ENCODE results near the gene CGRRF1. TPM values are rescaled to one million over a fixed set of nuclear protein-coding genes. Genes with fewer than 3 reads are reported as not detected.

Gene CGRRF1
- total RNA-seq, 4 donors from 2014 or later = 16.5 to 28.8 (median 21.2) TPM

DNA sequence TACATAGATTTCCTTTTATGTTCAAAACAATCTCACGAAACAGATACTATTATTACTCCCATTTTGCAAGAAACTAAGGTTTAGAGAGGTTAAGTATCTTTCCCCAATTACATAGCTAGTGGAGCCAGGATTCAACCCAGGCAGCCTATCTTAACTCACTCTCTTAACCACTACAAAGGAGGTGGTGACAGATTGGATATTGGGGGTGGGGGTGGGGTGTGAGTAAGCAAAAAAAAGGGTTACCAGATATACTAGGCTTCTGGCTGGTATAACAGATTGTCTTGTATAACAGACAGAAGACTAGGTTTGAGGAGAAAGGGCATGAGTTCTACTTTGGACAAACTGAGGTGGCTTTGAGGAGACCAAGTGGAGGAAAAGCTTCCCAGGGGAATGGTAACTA lies 23.0 kb upstream of the CGRRF1 start:
- Histone ChIP-seq H3K36me3 (peaks cover 0 to 10% (median 0%) of the 10 kb centered on the region in 3 donors), H3K4me1 (peaks cover 0 to 62% (median 21%) of the 10 kb centered on the region in 4 donors), H3K9me3 (no peaks in the 10 kb centered on the region), H3K27ac (peak overlapping the region in 1 of 4 donors; percentile 11), H3K27me3 (no peaks in the 10 kb centered on the region), H3K4me3 (no peak overlapping the region)
- TF ChIP-seq, protein P1, sequence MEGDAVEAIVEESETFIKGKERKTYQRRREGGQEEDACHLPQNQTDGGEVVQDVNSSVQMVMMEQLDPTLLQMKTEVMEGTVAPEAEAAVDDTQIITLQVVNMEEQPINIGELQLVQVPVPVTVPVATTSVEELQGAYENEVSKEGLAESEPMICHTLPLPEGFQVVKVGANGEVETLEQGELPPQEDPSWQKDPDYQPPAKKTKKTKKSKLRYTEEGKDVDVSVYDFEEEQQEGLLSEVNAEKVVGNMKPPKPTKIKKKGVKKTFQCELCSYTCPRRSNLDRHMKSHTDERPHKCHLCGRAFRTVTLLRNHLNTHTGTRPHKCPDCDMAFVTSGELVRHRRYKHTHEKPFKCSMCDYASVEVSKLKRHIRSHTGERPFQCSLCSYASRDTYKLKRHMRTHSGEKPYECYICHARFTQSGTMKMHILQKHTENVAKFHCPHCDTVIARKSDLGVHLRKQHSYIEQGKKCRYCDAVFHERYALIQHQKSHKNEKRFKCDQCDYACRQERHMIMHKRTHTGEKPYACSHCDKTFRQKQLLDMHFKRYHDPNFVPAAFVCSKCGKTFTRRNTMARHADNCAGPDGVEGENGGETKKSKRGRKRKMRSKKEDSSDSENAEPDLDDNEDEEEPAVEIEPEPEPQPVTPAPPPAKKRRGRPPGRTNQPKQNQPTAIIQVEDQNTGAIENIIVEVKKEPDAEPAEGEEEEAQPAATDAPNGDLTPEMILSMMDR (IDR thresholded peaks at IDR 0.05) = no peak
- TF ChIP-seq POLR2A (IDR thresholded peaks at IDR 0.05) (no peak), EP300 (IDR thresholded peaks at IDR 0.05) (no peak)
- WGBS, 2 donors = 89 to 93% methylated on average over 1 of the region's 1 CpG
- DNase-seq (ENCODE audit: low spot score in 2 of 2) = no peak

DNA sequence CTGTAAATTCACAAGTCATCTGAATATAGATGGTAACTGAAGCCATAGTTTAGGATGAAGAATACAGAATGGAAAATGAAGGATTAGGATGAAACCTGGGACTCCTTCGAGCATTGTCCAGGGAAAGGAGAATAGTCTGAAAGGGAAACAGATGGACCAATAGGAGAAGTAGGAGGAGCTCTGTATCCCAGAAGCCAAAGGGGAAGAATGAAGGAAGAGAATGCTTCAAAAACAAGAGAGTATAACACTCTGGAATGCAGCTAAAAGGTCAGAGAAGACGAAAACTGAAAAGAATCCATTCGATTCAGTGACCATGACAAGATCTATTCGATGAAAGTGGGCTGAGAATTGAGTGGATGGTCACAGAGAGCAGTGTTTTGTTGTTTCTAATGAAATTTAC lies 21.9 kb upstream of the CGRRF1 start:
- peaks cover 0 to 5% (median 0%) of the 10 kb centered on the region in 3 donors for H3K36me3 ChIP-seq

DNA sequence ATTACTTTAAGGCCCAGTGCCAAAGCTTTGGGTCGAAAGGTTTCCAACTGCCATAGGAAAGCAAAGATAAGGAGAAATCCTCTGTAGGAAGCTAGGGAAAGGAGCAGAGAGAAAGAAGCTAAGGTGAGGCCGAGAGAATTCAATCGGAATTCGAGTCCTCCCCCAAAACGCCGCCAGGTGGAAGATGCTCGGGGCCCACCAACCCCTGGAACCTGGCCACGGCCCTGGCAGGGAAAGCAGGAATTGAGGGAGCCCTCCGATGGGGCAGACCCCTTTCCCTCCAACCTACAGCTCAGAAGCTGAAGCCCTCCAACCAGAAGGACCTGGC lies 21.4 kb upstream of the CGRRF1 start:
- WGBS, 2 donors = 0% methylated on average over 8 to 9 of the region's 9 CpGs
- TF ChIP-seq EP300 (IDR thresholded peaks at IDR 0.05) (no peak), POLR2A (IDR thresholded peaks at IDR 0.05) (no peak)
- TF ChIP-seq, protein P1 (IDR thresholded peaks at IDR 0.05) = no peak
- peak overlapping the region; percentile 76 to 99 (median 86) for H3K4me3 ChIP-seq
- peaks cover 0 to 5% (median 0%) of the 10 kb centered on the region in 3 donors for H3K36me3 ChIP-seq
- H3K4me1 ChIP-seq = peaks cover 0 to 53% (median 21%) of the 10 kb centered on the region in 4 donors
- no peaks in the 10 kb centered on the region for H3K9me3 ChIP-seq
- H3K27me3 ChIP-seq = no peaks in the 10 kb centered on the region
- DNase-seq (ENCODE audit: low spot score in 2 of 2) = no peak
- H3K27ac ChIP-seq = peak overlapping the region; percentile 84 to 99 (median 93)

More for the DNA sequence above, 21.9 kb upstream of the CGRRF1 start:
- H3K4me3 ChIP-seq = peak overlapping the region; percentile 76 to 99 (median 86)
- peak overlapping the region; percentile 84 to 99 (median 93) for H3K27ac ChIP-seq
- WGBS, 2 donors = 20 to 26% methylated on average over 4 of the region's 4 CpGs
- peak in 1 of 2 donors; percentile 7 for TF ChIP-seq POLR2A (IDR thresholded peaks at IDR 0.05)
- TF ChIP-seq EP300 (IDR thresholded peaks at IDR 0.05) = no peak
- H3K27me3 ChIP-seq = no peaks in the 10 kb centered on the region
- no peaks in the 10 kb centered on the region for H3K9me3 ChIP-seq
- DNase-seq (ENCODE audit: low spot score in 2 of 2) = no peak
- H3K4me1 ChIP-seq = peaks cover 0 to 53% (median 21%) of the 10 kb centered on the region in 4 donors

DNA sequence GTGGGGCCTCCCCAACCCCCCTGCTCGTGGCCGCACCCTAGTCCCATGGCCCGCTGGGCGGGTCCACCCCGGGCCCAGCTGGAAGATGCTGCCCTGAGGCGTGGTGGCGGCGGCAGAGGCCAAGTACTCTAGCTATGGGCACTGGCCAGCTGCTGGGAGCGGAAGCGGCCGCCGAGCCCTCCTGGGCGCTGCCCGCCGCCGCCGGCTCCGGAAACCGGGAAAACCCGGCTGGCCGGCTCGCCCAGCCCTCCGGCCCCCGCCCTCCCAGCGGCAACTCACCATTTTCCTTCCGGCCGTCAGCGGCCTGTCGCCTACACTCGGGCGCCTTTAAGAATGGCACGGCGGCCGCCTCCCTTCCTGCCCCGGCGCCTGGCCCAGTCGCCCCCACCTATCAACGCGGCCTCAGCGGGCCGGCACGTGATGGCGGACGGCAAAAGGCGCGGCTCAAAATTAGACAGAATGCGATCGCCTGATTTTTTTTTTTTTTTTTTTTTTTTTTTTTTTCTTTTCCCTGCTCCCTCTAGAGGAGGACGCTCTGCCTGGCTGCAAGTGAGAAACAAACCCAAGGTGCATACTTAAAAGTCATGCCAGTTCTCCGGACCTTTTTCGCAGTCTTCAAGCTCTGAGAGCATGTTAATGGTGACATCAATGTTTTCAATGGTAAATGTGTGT lies 20.9 kb upstream of the CGRRF1 start, which contains the start of gene GMFB:
GMFB (minus strand) TSS at position 335 of the 672 bp plus-strand sequence; CDS start at position 282, 53 bp downstream.
- WGBS, 2 donors = 0% methylated on average over 40 to 46 of the region's 51 CpGs

DNA sequence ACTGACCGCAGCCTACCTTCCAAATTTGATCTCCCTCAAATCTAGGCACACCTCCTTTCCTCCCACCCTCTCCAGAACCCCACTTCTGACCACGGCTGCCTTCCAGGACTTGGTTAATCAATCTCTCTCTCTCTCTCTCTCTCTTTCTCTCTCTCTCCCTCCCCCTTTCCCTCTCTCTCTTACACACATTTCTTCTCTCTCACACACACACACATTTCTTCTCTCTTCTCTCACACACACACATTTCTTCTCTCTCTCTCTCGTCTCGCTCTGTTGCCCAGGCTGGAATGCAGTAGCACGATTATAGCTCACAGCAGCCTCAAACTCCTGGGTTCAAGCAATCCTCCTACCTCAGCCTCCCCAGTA lies 20.4 kb upstream of the CGRRF1 start:
- DNase-seq (ENCODE audit: low spot score in 2 of 2) = no peak
- H3K36me3 ChIP-seq = peaks cover 0 to 5% (median 0%) of the 10 kb centered on the region in 3 donors
- TF ChIP-seq POLR2A (IDR thresholded peaks at IDR 0.05) (no peak), EP300 (IDR thresholded peaks at IDR 0.05) (no peak)
- TF ChIP-seq, protein P1 (IDR thresholded peaks at IDR 0.05) = no peak
- WGBS, 2 donors = 12 to 21% methylated on average over 5 of the region's 5 CpGs
- H3K4me3 ChIP-seq = peak overlapping the region; percentile 76 to 99 (median 86)
- peaks cover 0 to 46% (median 20%) of the 10 kb centered on the region in 4 donors for H3K4me1 ChIP-seq
- H3K27ac ChIP-seq = peak overlapping the region; percentile 84 to 99 (median 93)
- H3K9me3 ChIP-seq = no peaks in the 10 kb centered on the region
- H3K27me3 ChIP-seq = no peaks in the 10 kb centered on the region

More for the DNA sequence above, 20.9 kb upstream of the CGRRF1 start, which contains the start of gene GMFB:
- TF ChIP-seq, protein P1 (IDR thresholded peaks at IDR 0.05) = peak; percentile 31 to 65 (median 40)
- TF ChIP-seq EP300 (IDR thresholded peaks at IDR 0.05) (peak; percentile 42 to 96), POLR2A (IDR thresholded peaks at IDR 0.05) (peak; percentile 73)
- Histone ChIP-seq H3K27ac (peak within 1 kb of the TSS; percentile 84 to 99 (median 93)), H3K9me3 (no peaks in the 10 kb centered on the region), H3K27me3 (no peaks in the 10 kb centered on the region), H3K36me3 (peaks cover 0 to 5% (median 0%) of the 10 kb centered on the region in 3 donors), H3K4me3 (peak within 1 kb of the TSS; percentile 76 to 99 (median 86)), H3K4me1 (peaks cover 0 to 51% (median 21%) of the 10 kb centered on the region in 4 donors)
- peak; percentile 87 to 90 for DNase-seq (ENCODE audit: low spot score in 2 of 2)
